HG02840 (cell line): ENCODE data around the gene MRPS5.
A peak's percentile ranks its signal among the peaks of the same experiment; 100 is the strongest.

Experiments used
- ATAC-seq: cut with Tn5 transposase; IDR thresholded peaks from one replicate; pipeline ENCODE4 v1.9.1; 2021; ENCODE audit warnings: mild to moderate bottlenecking, moderate library complexity, moderate number of reproducible peaks; ENCODE audit not compliant: unreplicated experiment, low FRiP score

MRPS5 gene

DNA sequence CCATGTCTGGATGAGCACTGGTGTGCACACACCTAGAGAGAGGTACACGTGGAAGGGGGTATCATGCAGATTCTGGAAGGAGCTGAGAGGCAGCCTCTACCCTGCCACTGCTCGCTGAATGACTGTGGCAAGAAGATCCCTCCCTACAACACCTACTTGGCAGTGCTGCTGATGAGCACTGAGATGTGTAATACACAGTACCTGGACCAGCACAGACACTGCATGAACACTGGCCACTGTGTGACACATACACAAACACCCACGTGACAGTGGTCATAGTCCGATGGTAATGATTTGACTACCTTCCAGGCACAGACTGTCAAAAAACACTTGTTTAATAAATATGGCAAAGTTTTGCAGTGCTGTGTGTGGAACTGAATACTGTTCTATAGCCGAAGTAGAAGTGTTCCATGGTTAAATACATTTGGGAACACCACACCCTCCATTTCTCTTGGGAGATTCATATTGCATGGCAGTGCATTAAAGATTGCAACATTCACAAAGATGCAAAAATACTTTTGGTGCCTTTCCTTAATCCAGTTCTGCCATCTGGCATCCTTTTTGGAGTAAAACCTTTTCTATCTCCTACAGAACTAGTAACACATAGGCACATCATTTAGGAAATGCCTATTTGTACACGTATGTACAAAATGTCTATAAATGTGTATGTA lies 29.6 kb downstream of the MRPS5 start:
- no peak for ATAC-seq

DNA sequence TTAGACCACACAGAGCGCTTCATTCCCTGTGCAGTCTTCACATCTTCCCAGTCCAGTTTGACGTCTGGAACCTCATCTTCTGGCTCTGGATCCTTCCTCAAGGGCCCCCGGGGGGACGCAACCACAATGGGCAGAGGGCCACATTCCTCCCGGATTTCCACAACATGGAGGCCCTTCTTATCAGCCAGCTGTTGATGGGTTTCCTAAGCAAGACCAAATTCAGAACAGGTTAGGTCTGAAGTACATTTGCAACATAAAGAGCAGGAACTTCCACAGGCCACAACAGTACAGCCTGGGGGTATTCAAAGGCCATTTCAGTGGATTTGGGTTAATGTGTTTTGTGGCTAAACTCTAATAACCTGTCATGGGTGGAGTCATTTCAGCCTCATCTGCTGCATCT lies 34.2 kb downstream of the MRPS5 start:
- no peak for ATAC-seq

DNA sequence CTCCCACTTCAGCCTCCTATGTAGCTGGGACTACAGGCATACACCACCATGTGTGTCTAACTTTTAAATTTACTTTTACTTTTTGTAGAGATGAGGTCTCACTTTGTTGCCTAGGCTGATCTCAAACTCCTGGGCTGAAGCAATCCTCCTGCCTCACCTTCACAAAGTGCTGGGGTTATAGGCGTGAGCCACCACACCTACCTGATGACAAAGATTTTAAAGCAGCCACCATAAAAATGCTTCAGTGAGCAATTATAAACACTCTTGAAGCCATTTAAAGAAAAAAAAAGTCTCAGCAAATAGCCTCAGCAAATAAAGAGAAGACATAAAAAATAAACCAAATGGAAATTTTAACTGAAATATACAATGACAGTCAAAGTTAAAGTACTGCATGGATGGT lies 35.6 kb downstream of the MRPS5 start:
- no peak for ATAC-seq

DNA sequence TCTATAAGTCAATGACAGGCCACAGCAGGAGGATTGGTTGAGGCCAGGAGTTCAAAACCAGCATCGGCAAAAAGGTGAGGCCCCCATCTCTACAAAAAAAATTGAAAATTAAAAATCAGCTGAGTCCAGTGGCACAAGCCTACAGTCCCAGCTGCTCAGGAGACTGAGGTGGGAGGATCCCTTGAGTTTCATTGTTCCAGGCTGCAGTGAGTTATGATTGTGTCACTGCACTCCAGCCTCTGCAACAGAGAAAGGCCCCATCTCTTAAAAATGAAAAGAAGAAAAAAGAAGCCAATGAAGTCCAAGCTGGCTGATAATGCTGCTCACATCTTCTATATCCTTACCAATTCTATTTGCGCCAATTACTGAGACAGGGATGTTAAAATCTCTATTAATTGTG lies 39.1 kb downstream of the MRPS5 start:
- ATAC-seq = no peak

DNA sequence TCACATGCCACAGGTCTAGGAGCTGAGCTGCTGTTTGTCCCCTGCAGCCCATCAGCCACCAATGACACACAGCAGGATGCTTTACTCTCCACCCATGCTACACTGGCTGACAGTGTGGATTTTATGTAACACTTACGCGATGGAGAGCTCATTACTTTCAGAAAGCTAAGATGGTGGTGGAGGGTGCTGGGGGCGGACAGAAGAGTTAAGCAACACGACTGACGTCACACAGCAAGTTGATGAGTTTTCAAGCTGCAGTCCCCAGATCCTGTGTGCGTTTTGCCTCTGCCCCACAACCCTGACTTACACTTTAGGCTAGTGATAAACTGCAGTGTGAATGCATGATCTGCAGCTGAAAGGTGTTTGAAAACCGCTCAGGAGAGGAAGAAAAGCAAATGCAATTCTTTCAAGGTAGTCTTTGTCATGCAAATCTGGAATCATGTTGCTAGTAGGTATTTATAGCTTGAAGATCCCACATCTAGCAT lies 42.4 kb downstream of the MRPS5 start:
- ATAC-seq = no peak

DNA sequence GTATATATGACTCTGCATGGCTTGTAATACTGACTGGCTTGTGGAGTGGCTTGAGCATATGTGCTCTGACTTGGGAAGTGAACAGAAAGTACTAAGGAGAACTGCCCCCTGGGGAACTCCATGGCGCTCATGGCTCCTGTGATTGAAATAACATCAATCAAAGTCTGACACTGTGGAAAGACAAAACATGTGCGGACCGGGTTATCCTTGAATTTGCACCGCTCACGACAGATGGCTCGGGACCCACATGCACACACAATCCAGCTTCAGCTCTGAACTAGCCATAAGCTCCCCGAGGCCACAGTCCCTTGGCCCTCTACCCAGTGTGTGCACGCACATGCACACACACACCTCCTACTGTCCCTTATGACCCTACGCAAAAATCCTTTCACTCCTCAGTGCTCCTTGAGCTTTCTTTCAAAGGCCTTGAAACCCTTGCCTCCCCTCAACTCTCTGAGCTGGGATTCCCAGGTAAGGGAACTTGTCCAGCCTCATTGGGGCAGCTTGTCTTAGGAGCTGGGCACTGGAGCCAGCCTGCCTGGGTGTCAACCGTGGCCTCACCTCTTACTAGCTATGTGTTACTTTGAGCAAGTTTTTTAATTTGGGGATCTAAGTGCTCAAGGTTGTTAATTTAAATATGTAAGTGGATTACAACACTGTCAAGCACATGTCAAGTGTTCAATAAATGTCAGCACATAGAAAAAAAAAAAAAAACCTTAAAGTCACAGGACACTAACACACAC lies 43.6 kb downstream of the MRPS5 start:
- no peak for ATAC-seq

DNA sequence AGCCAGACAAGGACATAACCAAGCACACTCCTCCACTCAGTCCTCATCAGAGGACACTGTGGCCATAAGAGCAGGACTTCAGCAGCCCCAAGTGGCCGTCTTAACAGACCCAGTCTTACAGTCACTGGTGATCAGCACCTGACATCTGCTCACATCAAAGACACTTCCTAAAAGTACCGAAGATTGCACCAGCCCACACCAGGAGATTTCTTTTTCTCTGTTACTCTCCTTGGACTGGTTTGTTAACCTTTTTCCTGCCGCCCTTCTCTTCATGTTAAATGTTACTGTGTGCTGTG lies 44.1 kb downstream of the MRPS5 start:
- no peak for ATAC-seq

DNA sequence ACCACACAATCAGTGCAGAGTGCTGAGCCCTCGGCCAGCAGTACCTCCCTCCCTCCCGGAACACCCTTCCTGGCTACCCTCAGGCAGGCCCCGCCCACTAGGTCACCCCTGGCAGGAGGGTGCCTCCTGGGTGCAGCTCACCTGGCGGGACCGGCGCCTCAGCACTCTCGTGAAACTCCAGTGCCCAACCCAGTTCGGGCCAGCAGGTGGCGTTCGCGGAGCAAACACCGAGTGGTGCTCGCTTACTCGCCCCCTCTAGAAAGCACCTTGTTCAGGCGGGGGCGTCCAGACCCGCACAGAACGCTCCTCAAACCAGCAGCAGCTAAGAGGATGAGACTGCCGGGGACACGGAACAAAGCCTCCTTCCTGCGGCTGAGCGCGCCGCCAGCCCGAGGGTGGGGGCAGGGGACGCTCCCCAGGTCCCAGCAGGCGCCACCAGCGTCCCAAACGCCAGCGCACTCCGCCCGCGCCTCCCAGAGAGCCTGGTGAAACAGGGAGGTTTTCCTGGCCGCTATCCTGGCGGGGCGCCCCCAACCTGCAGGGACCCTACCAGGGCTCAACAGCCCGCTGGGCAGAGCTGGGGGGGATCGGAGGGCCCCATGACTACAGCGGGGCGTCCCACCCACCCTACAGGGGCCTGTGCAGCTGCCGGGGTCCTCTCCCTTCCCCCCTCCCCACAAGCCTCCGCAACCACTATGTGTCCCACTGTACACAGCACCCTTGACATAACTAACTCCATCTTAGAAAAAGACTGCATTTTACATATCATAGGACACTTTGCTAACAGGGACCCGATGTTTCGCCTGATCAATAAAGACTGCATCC lies 44.7 kb downstream of the MRPS5 start:
- ATAC-seq = peak; percentile 75

DNA sequence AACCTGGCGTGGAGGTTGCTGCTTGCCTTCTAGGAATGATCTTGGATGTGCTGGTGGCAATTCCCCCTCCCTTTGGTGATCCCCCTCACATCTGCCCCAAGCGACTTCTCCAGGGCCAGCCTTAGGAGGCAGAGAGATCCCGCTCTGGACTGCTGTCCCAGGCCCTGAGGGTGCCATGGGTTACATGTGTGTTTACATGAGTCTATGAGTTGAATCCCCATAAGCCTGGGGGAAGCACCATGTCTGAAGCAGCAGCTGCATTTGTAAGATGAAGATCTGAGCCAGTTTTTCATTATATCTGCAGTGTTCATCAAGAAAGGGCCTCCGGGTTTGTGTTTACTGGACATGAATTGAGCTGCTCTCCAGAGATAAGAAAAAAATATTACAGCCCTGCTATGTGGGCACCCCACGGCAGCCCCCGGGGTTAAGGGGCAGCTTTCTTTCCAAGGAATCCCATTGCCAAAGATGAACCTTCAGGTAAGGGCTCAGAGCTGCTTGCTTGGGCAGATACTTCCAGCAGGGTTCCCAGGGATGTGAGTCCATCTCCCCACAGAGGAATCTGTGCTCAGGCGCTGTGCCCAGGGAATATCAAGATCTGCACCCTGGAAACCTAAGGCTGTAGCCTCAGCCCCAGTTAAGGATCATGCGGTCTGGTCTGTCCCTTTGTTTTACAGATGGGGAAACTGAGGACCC lies 46.0 kb downstream of the MRPS5 start:
- no peak for ATAC-seq

DNA sequence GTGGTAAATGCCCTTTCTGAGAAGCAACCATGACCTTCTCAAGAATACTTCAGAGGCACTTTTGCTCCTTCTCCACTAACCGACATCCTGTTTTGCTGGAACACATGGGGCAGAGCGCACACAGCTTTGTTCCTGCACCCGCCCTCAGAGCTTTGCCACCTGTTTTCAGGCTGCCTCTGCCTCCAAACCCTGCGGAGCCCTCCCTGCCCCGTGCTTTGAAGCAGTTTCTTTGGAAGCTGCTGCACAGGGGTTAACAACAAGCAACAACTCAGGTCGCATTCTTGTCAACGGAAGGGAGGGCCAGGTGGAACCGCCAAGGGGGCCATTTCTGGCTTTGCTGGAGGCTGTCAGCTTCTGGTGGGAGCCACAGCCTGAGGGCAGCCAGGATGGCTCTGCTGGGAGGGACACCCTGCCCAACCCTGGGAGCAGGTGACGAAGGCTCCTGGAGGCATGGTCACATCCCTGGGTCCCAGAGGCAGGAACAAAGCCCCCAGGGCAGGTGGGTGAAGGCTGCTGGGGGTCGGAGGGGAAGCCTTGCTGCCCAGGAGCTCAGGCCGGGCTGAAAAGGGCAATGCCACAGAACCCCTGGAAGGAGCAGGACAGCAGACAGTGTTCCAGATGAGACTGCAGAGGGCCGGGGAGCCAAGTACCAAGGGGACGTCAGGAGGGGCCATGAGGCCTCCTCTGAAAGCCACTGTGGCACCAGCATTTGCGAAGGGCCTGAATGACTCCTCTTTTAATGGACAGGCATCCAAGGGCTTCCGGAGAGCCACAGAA lies 46.8 kb downstream of the MRPS5 start:
- ATAC-seq = no peak

DNA sequence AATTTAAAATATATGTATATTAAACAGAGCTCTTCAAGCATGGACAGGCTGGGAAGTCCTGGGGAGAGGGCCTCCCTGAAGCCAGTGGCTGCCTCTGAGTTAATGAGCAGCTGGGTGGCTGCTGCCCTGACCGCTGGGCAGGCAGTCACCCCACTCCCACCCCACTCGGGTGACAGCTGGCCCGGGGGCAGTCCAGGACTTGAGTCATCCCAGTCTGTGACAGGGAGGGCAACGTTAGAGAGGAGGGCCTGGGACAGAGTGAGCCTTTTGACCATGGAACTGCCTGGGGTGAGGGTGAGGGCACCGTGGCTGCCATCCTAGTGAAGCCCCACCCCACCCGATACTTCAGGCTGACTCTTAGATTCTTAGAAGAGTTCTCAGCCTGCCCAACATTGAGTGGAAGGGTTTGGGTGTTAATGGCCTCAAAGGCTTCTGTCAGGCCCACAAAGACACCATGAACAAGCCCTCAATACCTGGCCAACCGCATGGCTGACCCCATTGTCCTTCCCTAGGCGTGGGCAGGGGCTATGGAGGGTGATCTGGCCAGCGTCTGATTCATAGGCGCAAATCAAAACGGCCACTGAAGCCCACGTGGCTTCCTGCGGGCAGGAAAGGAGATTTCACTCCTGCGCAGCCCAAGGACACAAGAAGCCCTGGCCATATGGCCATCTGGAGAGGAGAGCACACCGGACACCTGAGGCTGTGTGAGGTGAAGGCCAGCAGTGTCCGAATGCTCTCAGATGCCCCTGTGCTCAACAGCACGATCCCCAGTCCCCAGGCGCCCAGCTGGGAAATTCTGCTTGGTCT lies 47.5 kb downstream of the MRPS5 start:
- ATAC-seq = no peak

DNA sequence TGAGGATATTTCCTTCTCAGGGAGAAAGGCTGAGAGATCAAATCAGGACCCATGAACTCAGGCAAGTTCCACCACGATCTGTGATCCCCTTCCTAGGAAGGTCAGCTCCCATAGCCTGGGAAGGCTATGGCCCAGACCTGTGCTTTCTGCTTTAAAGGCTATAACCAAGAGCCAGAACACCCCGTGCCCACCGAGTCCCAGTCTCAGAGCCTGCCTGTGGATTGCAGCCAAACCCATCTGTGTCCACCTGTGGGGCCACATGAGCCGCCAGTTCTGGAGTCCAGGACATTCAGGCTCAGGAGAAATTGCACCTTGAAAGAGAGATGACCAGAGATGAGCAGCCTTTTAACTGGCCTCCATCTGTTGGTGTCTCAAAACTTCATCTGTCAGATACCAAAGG lies 49.2 kb downstream of the MRPS5 start:
- ATAC-seq = no peak

DNA sequence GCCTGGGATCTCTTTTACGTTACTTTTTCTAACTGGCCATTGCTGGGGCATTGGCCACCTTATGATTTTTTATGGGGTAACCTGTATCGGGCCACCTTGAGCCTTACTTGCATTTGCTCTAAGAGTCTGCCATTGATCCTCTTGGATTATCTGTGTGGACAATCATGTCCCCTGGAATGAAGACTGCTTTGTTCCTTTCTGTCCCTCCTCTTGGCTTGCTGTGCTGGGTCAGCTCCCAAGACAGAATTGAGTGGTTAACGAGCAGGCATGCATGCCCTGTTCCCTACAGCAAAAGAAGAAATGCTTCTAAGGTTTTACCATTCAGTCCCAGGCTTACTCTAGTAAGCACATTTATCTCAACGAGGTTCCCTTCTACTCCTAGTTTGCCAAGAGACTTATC lies 49.8 kb downstream of the MRPS5 start:
- ATAC-seq = no peak

DNA sequence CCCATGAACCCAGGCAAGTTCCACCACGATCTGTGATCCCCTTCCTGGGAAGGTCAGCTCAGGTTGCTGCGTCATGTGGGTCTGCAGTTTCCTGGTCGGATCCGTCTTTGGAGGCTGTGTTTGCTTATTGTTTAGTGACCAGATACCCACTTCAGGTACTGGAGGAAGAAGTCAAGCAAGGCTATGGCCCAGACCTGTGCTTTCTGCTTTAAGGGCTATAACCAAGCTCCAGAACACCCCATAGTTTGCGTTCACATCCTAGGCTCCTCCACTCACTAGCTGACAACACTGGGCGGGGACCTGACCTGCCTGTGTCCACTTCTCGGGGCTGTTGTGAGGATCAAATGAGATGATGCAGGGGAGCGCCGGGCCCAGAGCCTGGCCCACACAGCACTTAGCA lies 52.1 kb downstream of the MRPS5 start:
- no peak for ATAC-seq

DNA sequence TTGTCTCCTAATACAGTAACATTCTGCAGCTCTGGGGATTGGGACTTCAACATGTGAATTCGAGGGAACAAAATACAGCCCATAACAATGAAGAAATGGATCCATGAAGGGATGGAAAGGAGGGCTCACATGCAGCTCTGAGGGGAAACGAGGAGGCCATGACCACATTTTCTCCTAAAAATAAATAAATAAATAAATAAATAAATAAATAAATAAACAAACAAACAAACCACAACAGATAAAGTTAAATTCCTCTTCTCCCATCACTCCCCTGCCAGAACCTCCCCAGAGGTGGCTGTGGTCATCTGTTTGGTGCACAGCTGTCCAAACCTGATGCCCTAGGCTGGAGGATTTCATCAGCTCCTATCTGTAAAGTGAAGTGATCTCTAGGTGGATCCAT lies 53.4 kb downstream of the MRPS5 start:
- no peak for ATAC-seq

DNA sequence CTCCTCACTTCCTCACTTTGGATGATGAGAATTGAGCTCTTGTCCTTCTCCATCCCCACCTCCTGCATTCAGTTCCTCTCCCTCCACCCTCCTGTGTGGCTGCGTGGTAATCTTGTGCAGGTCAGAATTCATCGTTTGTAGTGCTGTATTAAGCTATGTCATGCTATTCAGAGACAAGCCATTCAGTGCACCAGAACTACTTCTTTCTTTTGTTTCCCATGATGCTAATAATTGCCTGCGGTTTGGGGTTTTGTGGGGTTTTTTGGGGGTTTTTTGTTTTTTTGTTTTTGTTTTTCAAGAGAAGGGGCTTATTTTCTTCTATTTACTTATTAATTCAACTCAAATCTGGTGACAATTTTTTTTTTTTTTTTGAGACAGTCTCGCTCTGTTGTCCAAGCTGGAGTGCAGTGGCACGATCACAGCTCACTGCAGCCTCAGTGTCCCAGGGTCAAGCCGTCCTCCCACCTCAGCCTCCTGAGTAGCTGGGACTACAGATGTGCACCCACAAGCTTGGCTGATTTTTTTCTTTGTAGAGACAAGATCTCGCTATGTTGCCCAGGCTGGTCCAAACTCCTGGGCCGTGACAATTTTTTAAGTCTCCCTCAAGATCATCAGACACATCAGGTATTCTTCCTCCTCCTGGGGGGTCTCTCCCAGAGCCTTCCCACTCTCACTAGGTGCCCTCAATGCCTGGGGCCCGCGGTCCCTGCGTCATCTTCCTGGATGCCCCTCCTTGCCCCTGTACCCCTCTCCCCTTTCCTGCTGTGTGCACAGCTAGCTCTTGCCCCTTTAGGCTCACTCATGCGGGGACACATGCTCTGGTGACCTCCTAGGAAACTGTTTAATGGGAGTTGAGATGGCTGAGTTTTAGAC lies 58.3 kb downstream of the MRPS5 start:
- peak; percentile 65 for ATAC-seq

DNA sequence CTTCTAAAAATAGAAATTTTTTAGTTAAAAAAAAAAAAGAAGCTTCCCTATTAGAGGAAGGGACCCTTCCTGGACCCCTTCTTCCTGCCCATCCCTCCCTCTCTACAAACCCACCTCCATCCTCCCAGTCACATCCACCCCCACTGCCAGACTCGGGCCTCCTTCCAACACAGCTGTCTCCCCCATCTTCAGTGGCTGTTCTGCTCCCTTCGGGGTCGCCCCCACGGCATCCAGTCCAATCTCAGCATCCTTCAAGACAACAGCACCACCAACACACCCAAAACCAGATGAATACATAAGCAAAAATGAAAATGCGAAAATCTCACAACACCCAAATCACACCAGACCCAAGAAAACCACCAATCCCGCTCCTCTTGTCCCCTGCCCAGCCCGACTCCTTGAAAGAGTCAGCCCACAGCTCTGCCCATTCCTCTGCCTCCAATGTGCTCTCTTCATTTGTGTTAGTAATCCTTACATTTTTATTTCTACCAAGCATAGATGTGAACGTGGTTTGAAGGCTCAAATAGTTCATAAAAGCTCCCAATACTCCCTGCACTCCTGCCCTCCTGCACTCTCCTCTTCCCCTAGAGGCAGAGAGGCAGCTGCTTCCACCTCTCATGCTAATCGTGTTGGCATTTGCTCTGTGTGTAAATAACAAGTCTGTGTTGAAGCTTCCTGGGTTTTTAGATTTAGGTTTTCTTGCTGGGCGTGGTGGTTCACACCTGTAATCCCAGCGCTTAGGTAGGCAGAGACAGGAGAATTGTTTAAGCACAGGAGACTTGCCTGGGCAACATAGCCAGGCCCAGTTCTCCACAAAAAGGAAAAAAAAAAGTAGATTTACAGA lies 59.1 kb downstream of the MRPS5 start:
- peak; percentile 15 for ATAC-seq
